Dedifferentiated amniotic fluid mesenchymal stem cell (primary cell): ENCODE measurements around the gene RMRP.

ENCODE experiments used
- DNase-seq: peaks from one replicate; pipeline ENCODE4 v3.0.0-alpha.2; 2016; ENCODE audit errors: extremely low spot score

RMRP gene

GRCh38 chr9:35686222-35687203 lies 28.7 kb upstream of the RMRP start:
- DNase-seq = peak; percentile 50

- DNase-seq = no peak
These were observed 27.7 kb upstream of the RMRP start for GRCh38 chr9:35685506-35685905.

- no peak for DNase-seq
These were observed 27.1 kb upstream of the RMRP start for GRCh38 chr9:35684921-35685320.

GRCh38 chr9:35683323-35683722 lies 25.5 kb upstream of the RMRP start:
- DNase-seq = no peak

- no peak for DNase-seq
These were observed 24.9 kb upstream of the RMRP start for GRCh38 chr9:35682520-35683315.

GRCh38 chr9:35682051-35682450 lies 24.2 kb upstream of the RMRP start:
- DNase-seq = no peak

GRCh38 chr9:35681341-35682002 lies 23.7 kb upstream of the RMRP start:
- no peak for DNase-seq

- no peak for DNase-seq
These were observed 22.7 kb upstream of the RMRP start for GRCh38 chr9:35680331-35681105.

- no peak for DNase-seq
These were observed 22.0 kb upstream of the RMRP start for GRCh38 chr9:35679766-35680330.

- DNase-seq = no peak
These were observed 21.3 kb upstream of the RMRP start for GRCh38 chr9:35679091-35679490.

GRCh38 chr9:35675732-35676392 lies 18.0 kb upstream of the RMRP start:
- DNase-seq = no peak

- DNase-seq = no peak
These were observed 17.4 kb upstream of the RMRP start for GRCh38 chr9:35675204-35675603.

- no peak for DNase-seq
These were observed 16.2 kb upstream of the RMRP start for GRCh38 chr9:35674025-35674361.

GRCh38 chr9:35673132-35674024 lies 15.6 kb upstream of the RMRP start, which contains the start of gene CA9:
CA9 (plus strand) TSS chr9:35673928; CDS start chr9:35673960, 32 bp downstream.
- DNase-seq = no peak

- DNase-seq = no peak
These were observed 11.7 kb upstream of the RMRP start for GRCh38 chr9:35669331-35670145.

GRCh38 chr9:35667939-35668338 lies 10.1 kb upstream of the RMRP start:
- DNase-seq = no peak

- no peak for DNase-seq
These were observed 8.7 kb upstream of the RMRP start for GRCh38 chr9:35666549-35666948.

GRCh38 chr9:35666045-35666444 lies 8.2 kb upstream of the RMRP start:
- no peak for DNase-seq

GRCh38 chr9:35665471-35665818 lies 7.6 kb upstream of the RMRP start:
- no peak for DNase-seq
